SU-DHL-6 (cell line): Measurements from ENCODE around the gene BARHL2.

Source experiments
- H2AFZ ChIP-seq: fragments of 200-600 bp; sonication (generic); 2 replicates; pipeline ENCODE4 v1.6.1; 2014; ENCODE audit warnings: low read depth, mild to moderate bottlenecking, moderate library complexity, mixed read lengths, antibody characterized with exemption, low read length; ENCODE audit not compliant: severe bottlenecking
- H3F3A ChIP-seq: fragments of 200-600 bp; shearing (Covaris generic); 2 replicates; pipeline ENCODE4 v1.6.0; 2016; ENCODE audit warnings: antibody characterized with exemption, mild to moderate bottlenecking; ENCODE audit not compliant: insufficient read depth
- H3K27ac ChIP-seq: fragments of 200-600 bp; sonication (generic); 2 replicates; pipeline ENCODE4 v1.5.1; 2016; ENCODE audit warnings: low read depth, mild to moderate bottlenecking, low read length, moderate library complexity, mixed read lengths
- H3K27me3 ChIP-seq: fragments of 200-600 bp; sonication (generic), shearing (Covaris generic); 2 replicates; pipeline ENCODE4 v1.6.0; 2014; ENCODE audit warnings: mild to moderate bottlenecking, low read length
- H3K36me3 ChIP-seq: fragments of 200-600 bp; sonication (generic); 2 replicates; pipeline ENCODE4 v1.6.1; 2014; ENCODE audit warnings: mild to moderate bottlenecking, low read length, mixed read lengths
- H3K4me2 ChIP-seq: fragments of 300-600, 200-600 bp; shearing (Covaris generic), sonication (generic); 2 replicates; pipeline ENCODE4 v1.6.0; 2014; ENCODE audit warnings: low read length, low read depth, mild to moderate bottlenecking; ENCODE audit not compliant: poor library complexity, severe bottlenecking
- H3K4me3 ChIP-seq: fragments of 200-600 bp; sonication (generic); 2 replicates; pipeline ENCODE4 v1.5.1; 2014; ENCODE audit warnings: antibody characterized with exemption, low read length, mild to moderate bottlenecking, mixed read lengths; ENCODE audit not compliant: insufficient read depth, poor library complexity, severe bottlenecking
- H3K79me2 ChIP-seq: fragments of 200-600 bp; sonication (generic); 2 replicates; pipeline ENCODE4 v1.6.1; 2014; ENCODE audit warnings: mild to moderate bottlenecking, low read length, moderate library complexity; ENCODE audit not compliant: insufficient read depth
- H3K9ac ChIP-seq: fragments of 200-600 bp; sonication (generic); 2 replicates; pipeline ENCODE4 v1.7.0; 2014; ENCODE audit warnings: mild to moderate bottlenecking, low read length
- H3K9me2 ChIP-seq: fragments of 200-600 bp; sonication (generic); replicated peaks from 2 replicates; pipeline ENCODE4 v1.6.1; 2014; ENCODE audit warnings: low read length; ENCODE audit not compliant: insufficient read depth
- H3K9me3 ChIP-seq: fragments of 200-600 bp; sonication (generic); 2 replicates; pipeline ENCODE4 v1.6.1; 2014; ENCODE audit warnings: low read length, mixed read lengths; ENCODE audit not compliant: insufficient read depth
- H4K20me1 ChIP-seq: fragments of 200-600 bp; sonication (generic); 2 replicates; pipeline ENCODE4 v1.6.1; 2014; ENCODE audit warnings: low read depth, mild to moderate bottlenecking, antibody characterized with exemption, low read length, moderate library complexity, mixed read lengths
- EZH2phosphoT487 ChIP-seq: fragments of 200-600 bp; sonication (generic), shearing (Covaris generic); conservative IDR thresholded peaks from 2 replicates; pipeline ENCODE4 v1.6.1; 2018; ENCODE audit warnings: mild to moderate bottlenecking, antibody characterized with exemption, low read length, moderate library complexity, mixed read lengths
- TF ChIP-seq, protein P1 (sequence below): fragments of 200-600 bp; sonication (generic); IDR thresholded peaks from one replicate; pipeline ENCODE4 v1.5.1; 2017; ENCODE audit warnings: antibody characterized with exemption, mild to moderate bottlenecking, low read length, moderate library complexity; ENCODE audit not compliant: insufficient read depth, poor library complexity, severe bottlenecking

Gene BARHL2

GRCh38 chr1:90722874-90723589 is 5.9 kb upstream of the BARHL2 start:
- H3K27ac ChIP-seq = no peak overlapping the region
- no peaks in the 10 kb centered on the region for H3K79me2 ChIP-seq
- no peak overlapping the region for H3K4me3 ChIP-seq
- H3K36me3 ChIP-seq = no peaks in the 10 kb centered on the region
- H3K9me2 ChIP-seq = no peaks in the 10 kb centered on the region
- H3K4me2 ChIP-seq = no peak overlapping the region
- no peak overlapping the region for H2AFZ ChIP-seq
- H3F3A ChIP-seq = no peaks in the 10 kb centered on the region
- no peak overlapping the region for H3K9ac ChIP-seq
- no peak for TF ChIP-seq EZH2phosphoT487
- TF ChIP-seq, protein P1, sequence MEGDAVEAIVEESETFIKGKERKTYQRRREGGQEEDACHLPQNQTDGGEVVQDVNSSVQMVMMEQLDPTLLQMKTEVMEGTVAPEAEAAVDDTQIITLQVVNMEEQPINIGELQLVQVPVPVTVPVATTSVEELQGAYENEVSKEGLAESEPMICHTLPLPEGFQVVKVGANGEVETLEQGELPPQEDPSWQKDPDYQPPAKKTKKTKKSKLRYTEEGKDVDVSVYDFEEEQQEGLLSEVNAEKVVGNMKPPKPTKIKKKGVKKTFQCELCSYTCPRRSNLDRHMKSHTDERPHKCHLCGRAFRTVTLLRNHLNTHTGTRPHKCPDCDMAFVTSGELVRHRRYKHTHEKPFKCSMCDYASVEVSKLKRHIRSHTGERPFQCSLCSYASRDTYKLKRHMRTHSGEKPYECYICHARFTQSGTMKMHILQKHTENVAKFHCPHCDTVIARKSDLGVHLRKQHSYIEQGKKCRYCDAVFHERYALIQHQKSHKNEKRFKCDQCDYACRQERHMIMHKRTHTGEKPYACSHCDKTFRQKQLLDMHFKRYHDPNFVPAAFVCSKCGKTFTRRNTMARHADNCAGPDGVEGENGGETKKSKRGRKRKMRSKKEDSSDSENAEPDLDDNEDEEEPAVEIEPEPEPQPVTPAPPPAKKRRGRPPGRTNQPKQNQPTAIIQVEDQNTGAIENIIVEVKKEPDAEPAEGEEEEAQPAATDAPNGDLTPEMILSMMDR = no peak
- no peaks in the 10 kb centered on the region for H4K20me1 ChIP-seq
- no peaks in the 10 kb centered on the region for H3K9me3 ChIP-seq
- H3K27me3 ChIP-seq = no peaks in the 10 kb centered on the region

DNA sequence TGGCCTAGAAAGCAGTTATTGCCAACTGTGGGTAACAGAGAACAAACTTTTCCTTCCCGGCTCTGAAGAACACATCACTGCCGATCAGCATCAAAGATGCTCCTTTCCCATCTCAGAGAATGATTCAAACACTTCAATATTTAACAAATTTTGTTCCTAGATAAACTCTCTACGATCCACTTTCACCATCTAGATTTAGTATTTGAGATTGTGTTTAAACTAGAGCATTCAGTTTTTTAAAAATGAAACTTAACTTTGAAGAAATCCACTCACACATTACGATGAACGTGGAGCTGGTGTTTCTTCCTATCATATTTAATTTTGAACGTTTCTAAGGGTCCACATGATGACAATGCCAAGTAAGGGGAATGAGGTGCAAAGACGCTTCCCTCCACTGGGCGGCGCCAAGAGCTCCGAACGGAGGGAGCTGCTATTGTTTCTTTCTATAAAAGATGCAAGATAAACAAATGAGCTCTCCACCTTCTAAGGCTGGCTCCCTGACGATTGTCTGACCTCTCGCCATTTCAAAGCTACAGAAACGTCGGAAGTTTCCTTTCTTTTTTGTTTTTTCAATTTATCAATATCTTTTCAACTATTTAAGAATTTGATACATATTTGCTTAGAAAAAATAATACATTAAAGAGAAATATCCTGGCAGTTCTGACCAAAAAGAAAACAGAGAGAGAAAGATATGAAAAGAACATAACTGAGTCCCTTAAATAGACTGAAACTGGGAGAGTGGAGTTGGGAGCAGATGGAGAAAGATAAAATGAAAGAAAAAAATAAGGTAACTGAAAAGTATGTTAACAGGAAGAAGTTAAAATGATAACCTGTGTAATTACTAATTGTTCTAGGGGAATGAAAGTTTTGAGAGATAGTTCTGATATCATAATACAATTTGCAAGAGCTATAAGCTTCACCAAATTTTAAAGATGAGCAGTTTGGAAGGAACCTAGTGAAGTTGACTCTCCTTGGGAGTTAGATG is 4.4 kb upstream of the BARHL2 start:
- Histone ChIP-seq H4K20me1 (no peaks in the 10 kb centered on the region), H3K4me2 (peak overlapping the region; percentile 43), H3K27me3 (no peaks in the 10 kb centered on the region), H3K9me3 (no peaks in the 10 kb centered on the region), H3K4me3 (no peak overlapping the region), H3K79me2 (no peaks in the 10 kb centered on the region), H3K27ac (no peak overlapping the region), H3F3A (no peaks in the 10 kb centered on the region), H2AFZ (peak overlapping the region; percentile 63), H3K9ac (no peak overlapping the region), H3K36me3 (no peaks in the 10 kb centered on the region), H3K9me2 (no peaks in the 10 kb centered on the region)
- TF ChIP-seq EZH2phosphoT487 = no peak
- TF ChIP-seq, protein P1 = peak; percentile 78

GRCh38 chr1:90720145-90720636 is 3.1 kb upstream of the BARHL2 start:
- H3K27me3 ChIP-seq = no peaks in the 10 kb centered on the region
- H3K4me3 ChIP-seq = no peak overlapping the region
- H3K27ac ChIP-seq = no peak overlapping the region
- H3K36me3 ChIP-seq = no peaks in the 10 kb centered on the region
- H2AFZ ChIP-seq = no peak overlapping the region
- TF ChIP-seq, protein P1 = no peak
- TF ChIP-seq EZH2phosphoT487 = no peak
- no peaks in the 10 kb centered on the region for H3K79me2 ChIP-seq
- H3K4me2 ChIP-seq = no peak overlapping the region
- H3K9me3 ChIP-seq = no peaks in the 10 kb centered on the region
- no peaks in the 10 kb centered on the region for H3K9me2 ChIP-seq
- H3K9ac ChIP-seq = no peak overlapping the region
- H3F3A ChIP-seq = no peaks in the 10 kb centered on the region
- no peaks in the 10 kb centered on the region for H4K20me1 ChIP-seq
